SHP77 (cell line): ENCODE results near the gene STX8.

Experiments
- DNase-seq, 2 experiments: peaks; one replicate each; lab custom pipeline; 2025; lab: John Stamatoyannopoulos, UW

STX8 gene

DNA sequence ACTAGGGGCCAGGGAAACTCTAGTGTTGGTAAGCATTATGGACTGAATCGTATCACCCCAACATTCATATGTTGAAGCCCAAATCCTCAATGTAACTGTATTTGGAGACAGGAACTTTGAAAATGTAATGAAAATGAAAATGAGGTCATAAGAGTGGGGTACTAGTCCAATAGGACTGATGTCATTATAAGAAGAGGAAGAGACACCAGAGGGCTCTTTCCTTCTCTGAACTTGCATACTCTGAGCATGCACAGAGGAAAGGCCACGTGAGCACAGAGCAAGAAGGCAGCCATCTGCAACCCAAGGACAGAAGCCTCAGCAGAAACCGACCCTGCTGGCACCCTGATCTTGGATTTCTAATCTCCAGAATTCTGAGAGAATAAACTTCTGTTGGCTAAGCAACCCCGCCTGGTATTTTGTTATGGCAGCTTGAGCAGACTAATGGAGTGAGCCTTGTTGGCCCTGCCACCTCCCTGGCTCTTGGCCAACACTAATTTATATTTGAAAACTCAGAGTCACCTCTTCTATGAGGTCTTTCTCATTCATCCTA, 280.9 kb downstream of the STX8 start:
- no peak for DNase-seq

DNA sequence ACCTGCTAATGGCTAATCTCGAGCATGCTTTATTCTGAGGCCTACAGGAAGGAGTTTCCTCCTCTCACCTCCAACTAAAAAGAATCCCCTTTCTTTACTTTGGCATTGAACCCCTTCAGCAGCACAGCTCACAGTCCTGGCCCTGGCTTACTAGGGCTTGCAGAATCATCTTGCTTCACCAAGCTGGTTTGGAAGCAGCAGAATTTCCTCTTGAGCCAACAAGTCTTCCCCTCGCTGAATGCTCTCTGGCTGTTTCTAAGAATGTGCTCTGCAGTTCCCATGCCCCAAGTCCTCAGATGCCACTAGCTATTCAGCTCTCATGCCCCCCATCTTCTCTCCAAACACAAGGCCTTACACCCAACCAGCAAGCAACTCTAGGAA, 283.1 kb downstream of the STX8 start:
- DNase-seq: no peak

DNA sequence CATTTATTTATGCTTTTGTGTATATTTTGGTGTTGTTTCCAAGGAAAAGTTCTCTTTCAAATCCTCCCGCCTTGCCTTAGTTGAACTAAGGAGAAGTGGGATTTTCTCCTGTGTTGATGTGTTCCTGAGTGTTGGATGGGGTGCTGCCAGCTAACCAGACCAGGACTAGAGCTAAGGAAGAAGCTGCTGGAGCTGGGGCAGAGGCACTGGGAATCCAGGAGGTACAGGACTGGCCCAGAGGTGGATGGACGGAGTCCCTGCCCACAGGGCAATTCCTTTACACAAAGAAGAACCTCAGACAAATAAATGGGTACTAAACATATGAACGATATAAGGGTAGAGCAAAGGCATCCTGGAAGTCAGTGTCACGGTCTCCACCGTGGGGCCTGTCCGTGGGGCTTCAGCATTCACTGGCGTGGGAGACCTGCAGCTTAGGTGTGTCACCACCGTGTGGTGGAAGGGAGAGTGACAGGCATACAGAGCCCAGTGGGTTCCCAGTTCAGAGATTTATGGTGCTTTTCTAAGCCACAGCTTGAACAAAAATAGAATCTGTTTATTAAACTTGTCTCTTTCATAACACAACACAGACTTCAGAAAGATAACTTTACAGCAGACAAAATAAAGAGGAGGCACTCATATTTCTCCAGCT, 283.6 kb downstream of the STX8 start:
- peak in 1 of 2 experiments; percentile 29 for DNase-seq

DNA sequence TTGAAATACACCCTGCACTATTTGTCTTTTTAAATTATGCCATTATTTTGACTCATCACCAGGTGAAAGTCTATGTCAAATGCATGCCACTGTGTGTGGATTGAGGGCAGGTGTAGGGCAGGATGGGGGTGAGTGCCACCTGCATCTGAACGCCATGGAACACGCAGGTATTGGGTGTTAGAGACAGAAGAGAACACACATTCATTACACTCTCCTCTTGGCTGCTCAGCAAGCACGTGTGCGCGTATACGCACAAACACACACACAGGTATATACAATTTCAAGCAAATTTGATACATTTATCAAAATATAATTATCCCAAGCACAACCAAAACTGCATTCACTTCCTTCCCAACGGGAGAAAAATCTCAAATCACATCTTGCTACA, 285.4 kb downstream of the STX8 start:
- DNase-seq: no peak

DNA sequence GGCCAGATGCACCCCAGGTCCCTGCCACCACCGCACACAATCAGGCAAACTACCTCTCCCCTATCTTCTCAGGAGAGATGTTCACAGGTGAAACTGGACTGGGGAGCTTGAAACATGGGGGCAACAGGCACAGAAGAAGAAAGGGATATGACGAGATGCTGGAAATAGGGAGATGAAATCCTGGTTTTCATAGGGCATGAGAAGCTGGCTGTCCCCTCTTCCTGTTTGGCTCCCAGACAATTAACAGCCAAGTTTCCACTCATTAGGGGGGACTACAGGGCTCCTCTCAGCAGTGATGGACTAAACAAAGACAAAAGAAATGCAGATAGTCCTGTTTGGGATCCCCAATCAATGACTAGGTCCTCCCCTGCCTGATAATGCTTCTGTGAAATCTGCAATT, 288.3 kb downstream of the STX8 start:
- no peak for DNase-seq

DNA sequence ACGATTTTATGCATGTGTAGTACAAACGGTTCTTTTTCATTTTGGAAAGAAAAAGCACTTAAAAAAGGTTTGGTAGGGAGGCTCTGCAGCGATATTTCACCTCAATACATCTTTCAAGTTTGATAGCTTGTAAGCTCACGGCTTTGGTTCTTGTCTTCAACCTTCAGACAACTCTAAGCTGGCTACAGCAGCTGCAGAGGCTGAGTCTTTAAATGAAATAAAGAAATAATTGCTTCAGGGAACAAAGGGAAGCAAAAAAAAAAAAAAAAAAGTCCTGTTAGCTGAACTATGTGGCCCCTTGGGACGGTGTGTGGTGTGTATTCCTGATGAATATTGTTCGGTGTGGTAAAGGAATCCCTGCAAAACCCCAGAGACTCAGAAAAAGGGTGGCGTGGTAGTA, 289.2 kb downstream of the STX8 start:
- DNase-seq: no peak

DNA sequence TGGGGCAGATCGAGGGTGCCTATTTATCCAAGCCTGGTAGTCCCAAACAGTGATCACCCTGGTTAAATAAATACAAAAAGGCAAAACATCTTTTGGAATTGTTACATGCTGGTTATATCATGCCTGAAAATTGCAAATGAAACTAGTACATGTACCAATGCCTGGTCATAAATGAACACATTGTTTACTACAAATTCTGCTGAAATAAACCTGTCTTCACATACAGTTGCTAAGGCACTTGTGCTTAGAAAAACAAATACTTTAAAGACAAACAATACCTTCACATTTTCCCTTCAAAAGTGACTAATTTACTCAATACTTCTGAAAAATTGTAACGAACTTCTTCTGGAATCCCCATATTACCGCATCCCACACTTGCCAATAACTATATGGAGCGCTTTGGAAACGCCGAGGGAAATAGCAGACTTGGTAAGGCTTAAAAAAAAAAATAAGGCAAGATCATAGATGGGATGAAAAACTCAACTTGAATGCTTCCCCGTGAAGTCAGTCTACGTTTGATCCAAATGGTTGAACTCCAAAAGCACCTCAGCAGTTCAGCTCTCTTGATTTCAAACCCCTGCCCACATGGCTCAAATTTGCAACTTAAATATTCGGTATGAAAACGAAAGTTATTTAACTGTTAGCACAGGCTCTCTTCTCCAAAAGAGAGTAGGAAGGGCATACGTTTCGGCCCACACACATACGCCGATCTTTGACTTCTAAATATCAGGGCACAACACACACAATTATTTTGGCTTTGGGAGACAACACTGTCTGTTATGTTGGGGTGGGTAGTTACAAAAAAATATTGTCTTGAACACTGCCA, 289.8 kb downstream of the STX8 start:
- DNase-seq: no peak

DNA sequence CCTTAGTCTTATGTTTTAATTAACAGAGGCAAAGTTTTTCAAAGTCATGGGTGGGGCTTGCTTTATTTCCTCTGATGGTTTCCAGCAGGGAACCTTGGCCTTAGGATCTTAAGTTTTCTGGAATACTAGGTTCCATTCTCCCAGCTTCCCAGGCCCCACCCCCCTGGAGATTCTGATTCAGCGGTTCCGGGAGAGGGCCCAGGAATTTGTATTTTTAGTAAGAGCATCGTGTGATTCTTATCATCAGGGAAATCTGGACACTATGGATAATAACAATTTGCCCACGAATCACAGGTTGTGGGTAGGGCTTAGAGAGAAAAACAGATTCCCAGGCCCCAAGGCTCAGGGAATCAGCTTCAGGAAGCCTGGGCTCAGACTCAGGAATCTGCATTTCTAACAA, 290.7 kb downstream of the STX8 start:
- no peak for DNase-seq

DNA sequence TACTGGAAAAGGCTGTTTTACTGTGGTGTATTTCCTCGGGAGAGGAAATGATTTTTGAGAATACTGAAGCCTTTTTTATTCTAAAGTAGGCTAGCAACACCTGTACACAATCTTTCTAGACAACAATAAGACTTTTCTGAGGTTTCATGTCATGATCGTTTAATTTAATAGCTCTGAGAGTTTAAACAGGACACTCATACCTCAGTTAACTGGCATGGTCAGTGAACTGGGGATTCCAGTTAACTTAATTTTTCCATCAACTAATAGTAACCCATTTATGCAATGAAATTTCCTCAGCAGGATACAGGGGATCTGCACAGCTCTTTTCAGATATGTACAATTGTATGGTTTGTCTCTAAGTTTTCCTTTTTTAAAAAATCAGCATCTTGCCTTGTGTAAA, 291.7 kb downstream of the STX8 start:
- DNase-seq: no peak

DNA sequence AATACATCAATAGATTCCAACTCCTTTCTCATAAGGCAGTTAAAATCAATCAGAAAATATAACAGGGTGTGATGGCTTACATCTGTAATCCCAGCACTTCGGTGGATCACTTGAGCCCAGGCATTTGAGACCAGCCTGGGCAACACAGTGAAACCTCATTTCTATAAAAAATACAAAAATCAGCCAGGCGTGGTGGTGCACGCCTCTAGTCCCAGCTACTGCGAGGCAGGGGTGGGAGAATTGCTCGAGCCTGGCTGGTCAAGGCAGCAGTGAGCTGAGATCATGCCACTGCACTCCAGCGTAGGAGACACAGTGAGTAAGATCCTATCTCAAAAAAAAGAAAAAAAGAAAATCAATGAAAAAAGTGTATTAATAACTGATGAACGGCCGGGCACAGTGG, 295.7 kb downstream of the STX8 start:
- DNase-seq: no peak

DNA sequence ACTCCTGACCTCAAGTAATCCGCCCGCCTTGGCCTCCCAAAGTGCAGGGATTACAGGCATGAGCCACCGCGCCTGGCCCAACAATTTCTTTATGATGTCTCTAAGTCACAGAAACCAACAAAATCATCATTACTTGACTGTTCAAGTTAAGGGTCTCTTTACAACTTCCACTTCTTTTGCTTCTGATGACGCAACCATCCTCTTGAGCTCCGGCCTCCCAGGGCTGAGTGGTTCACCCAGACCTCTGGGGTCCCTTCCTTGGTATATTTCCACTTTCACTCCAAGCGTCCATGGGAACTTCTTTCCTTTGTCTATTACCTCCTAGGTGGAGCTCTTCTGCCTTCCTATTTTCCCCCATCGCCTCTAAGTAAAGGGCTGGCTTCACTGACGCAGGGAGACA, 300.6 kb downstream of the STX8 start:
- DNase-seq: no peak

DNA sequence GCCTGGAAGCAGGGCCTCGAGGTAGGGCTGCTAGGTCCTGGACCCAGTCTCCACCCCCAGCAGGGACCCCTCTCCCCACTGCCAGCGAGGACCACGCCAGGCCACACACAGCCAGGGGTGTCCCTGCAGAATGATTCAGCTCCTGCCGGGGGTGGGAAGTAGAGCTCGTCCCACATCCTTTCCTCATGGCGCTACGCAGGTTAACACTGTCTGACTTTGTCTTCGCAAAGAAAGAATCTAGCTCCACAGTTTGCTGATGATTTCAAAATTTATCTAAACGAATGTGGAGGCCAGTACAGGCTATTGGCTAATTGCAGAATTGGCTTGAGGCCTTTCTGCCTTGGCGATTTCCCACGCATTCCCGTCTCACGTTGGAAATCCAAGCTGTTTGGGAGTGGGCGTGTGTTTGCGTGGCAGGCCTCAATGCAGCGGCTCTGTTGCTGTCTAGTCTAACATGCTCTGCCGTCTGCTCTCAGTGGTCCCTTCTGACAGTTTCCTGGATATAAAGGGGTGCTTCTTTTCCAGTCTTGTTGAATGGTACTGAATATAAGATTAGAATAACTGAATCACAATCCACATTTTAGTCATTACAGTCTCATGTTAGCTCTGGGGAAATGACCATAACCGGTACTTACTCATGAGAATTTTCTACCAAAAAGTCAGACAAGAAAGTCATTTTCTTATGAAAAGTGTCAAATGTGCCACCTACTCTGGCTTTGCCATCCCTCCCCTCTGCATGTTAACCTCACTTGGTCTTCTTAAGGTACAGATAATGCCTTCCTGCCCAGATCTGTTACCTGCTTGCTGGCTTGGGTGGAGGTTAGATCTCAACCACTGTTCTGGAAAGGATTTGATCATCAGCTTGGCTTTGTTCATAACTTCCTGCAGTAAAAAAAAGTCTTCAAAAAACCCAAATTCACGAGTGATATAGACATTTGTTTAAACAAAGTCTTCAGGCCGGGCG, 301.9 kb downstream of the STX8 start:
- DNase-seq: no peak

DNA sequence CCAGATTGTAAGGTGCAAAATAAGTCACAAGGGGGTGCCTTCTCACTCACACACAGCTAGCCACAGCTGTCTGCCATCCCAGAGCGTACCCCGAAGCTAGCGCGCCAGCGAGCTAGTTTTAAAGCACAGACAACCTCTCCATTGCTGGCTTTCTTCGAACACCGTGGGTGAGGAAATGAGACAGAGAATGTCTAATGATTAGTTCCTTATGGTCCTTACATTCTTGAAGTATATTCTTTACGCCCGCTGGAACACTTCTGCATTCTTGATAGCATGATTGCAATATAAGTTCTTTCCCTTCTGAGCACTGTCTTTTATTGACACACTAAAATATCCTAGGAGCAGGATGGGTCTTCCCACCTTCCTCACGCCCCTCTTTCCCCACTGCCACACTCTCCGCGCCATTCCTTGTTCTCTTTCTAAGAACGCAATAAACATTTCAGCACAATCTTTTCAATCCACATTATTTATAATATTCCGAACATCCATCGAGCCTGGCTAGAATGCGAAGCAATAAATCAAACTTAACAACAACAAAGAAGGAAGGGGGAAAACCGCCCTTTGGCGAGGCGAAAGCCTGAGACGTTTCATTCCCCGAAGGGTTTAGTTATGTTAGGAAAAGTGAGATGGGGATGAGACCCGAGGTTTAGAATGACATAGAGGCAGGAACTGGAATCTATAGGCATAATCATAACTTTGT, 303.0 kb downstream of the STX8 start:
- DNase-seq: no peak

DNA sequence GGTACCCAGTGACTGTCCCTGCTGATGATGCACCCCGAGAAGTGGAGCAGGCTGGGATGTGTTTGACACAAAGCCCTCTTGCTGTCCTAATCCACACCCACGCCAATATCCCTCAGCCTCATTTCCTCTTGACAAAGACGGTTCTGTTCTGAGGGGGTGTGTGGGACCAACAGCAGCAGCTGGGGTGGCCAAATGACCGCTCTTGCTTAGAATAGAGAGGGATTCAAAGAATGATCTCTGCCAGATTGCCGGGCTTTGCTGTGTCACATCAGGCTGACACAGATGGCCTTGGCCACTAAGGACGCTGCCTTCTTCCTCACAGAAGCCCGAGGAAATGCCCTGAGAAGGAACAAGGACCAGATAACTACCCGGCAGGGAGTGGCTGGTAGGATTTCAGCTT, 303.6 kb downstream of the STX8 start:
- no peak for DNase-seq

DNA sequence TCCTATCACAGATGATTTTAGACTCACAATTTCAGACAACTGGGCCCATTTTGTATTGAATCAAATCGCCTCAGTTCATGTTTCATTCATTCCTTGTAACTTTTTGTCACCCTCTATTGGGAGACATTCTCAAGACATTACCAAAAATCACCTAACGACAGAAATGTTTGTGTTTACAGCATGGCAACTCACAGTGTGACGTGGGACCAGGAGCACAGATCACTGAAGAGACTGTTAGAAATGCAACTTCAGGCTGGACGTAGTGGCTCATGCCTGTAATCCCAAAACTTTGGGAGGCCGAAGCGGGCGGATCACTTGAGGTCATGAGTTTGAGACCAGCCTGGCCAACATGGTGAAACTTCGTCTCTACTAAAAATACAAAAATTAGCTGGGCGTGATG, 304.7 kb downstream of the STX8 start:
- DNase-seq: no peak

DNA sequence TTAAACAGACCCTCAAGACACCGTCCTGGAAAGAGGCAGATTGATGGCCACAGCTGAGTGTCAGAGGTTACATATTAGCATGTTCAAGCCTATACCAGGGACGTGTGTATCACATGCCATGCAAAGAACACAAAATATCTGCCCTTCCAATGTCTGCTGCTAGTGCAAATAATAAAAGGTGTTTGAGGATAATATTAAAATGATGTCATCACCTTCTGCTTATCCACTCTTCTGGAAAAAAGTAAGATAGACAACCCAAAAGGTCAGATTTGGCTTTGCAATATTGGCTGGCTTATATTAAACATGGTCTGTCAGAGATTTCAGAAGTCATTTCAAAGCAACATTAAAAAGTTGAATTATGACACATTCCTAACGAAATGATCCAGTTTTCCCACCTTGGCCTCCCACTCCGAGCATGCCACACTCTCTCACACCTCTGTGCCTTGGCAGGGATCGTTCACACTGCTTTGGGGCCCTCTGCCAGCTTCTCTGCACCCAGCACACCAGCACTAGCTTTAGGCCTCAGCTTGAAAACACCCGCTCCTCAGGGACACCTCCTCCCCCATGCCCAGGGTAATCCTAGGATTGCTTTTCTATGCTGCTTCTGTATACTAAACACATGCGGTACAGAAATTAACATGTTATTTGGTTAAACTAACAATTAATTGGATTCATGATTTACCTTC, 306.1 kb downstream of the STX8 start:
- DNase-seq: no peak

DNA sequence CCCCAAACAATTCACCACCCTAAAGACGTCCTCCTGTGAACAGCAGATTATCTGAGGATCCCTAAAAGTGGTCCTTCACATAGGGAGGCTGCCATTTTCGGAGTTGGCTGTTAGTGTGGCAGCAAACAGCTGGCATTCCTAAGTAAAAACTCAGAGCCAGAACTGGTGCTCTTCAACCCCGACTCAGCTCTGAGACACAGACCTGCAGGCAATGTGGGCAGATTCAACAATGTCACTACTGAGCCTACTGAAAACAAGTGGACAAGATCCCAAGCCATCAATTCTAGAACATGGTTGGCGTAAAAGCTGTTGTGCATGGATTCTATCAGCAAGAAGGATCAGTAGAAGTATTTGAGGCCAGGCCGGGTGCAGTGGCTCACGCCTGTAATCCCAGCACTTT, 307.1 kb downstream of the STX8 start:
- DNase-seq: no peak

DNA sequence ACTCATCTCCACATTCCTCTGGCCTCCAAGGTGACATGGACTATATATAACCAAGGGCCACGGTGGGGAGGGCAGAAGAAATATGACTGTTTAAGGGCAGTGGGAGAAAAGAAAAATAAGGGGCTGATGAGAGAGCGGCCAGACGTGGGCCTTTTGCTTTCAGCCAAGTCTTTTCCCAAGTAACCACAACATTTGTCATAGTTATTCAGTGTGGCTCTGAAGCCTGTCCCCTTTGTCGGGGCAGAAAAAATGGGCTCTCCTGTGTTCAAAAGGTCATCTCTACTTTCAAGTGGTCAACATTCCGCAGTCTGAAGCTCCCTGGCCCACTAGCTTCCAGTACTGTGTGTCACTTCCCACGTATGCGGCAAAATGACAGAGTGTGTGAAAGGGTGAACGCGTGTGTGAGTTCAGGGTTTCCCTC, 308.9 kb downstream of the STX8 start:
- no peak for DNase-seq

DNA sequence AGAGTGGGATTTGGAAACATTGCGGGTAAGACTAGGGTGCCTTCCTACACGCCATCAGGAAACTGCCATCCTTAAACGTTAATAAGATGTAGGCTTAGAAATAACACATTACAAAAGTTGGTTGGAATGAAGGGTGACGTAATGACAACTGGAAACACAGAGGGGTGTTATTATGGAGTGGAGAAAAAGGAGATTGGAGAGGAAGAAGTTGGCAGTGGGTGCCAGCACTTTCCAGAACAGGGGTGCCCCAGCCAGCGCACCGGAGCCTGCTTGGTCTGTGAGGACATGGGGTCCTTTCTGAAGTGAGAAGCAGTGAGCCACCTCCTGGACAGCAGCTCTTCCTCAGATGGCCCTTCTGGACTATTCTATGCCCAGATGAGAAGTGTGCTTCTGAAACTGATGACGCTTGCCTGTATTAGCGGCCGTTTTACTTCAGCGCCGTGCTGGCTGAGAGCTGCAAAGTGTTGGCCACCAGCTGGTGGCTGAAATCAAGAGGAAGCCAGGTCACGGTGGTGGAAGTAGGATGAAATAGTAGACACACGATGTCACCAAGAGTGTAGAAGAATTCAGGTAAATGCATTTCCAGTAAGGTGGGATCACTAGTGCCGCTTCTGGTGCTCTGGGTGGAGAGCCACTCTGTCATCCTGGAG, 309.5 kb downstream of the STX8 start:
- DNase-seq: no peak
